HL-60/S4 treated with retinoic acid at 250 ng/mL for 4 days and 3 days (cell line): ENCODE data around the gene DNPEP.

Experiments used
- in situ Hi-C: fragments of 300-500 bp; cut with MboI; formaldehyde crosslinking; loops from 2 replicates; pipeline ENCODE4 v1.7.0; 2022; ENCODE audit warnings: low sequenced_read_pairs

DNPEP gene

GRCh38 chr2:219387306-219388120 lies at the start of gene DNPEP:
TSS of gene DNPEP (minus strand) at chr2:219387912. CDS start at chr2:219387794, 118 bp downstream.
- in situ Hi-C loops, result no loop called here

- in situ Hi-C loops, result no loop called here
These were observed 49.4 kb upstream of the DNPEP start for GRCh38 chr2:219437141-219437540.

- in situ Hi-C loops, result no loop called here
These were observed 48.8 kb upstream of the DNPEP start for GRCh38 chr2:219436491-219436890.

GRCh38 chr2:219435701-219436100 lies 48.0 kb upstream of the DNPEP start:
- in situ Hi-C loops, result no loop called here

- in situ Hi-C loops, result no loop called here
These were observed 47.2 kb upstream of the DNPEP start, which contains the start of gene SPEG for GRCh38 chr2:219434718-219435525. TSS of gene SPEG (plus strand) at chr2:219434843. CDS start at chr2:219434978, 135 bp downstream.

GRCh38 chr2:219434468-219434717 lies 46.7 kb upstream of the DNPEP start:
- in situ Hi-C loops, result no loop called here

GRCh38 chr2:219433666-219434467 lies 46.2 kb upstream of the DNPEP start:
- in situ Hi-C loops, result no loop called here

GRCh38 chr2:219430633-219431615 lies 43.2 kb upstream of the DNPEP start:
- in situ Hi-C loops, result no loop called here

- in situ Hi-C loops, result no loop called here
These were observed 42.4 kb upstream of the DNPEP start for GRCh38 chr2:219429958-219430606.

- in situ Hi-C loops, result no loop called here
These were observed 40.8 kb upstream of the DNPEP start for GRCh38 chr2:219428469-219428868.

GRCh38 chr2:219426534-219427136 lies 38.9 kb upstream of the DNPEP start:
- in situ Hi-C loops, result no loop called here

- in situ Hi-C loops, result no loop called here
These were observed 38.3 kb upstream of the DNPEP start for GRCh38 chr2:219426068-219426443.

GRCh38 chr2:219425238-219426067 lies 37.7 kb upstream of the DNPEP start:
- in situ Hi-C loops, result no loop called here

GRCh38 chr2:219423652-219424377 lies 36.1 kb upstream of the DNPEP start:
- in situ Hi-C loops, result no loop called here

- in situ Hi-C loops, result no loop called here
These were observed 35.3 kb upstream of the DNPEP start for GRCh38 chr2:219422952-219423534.

GRCh38 chr2:219421323-219421722 lies 33.6 kb upstream of the DNPEP start:
- in situ Hi-C loops, result no loop called here

GRCh38 chr2:219420687-219421086 lies 33.0 kb upstream of the DNPEP start:
- in situ Hi-C loops, result no loop called here
